Measurements from ENCODE around the gene KDM2B. TPM values are rescaled to one million over a fixed set of nuclear protein-coding genes. Genes with fewer than 3 reads are reported as not detected.

KDM2B gene
- total RNA-seq, 1 donor from 2014 or later = 21.3 TPM

DNA sequence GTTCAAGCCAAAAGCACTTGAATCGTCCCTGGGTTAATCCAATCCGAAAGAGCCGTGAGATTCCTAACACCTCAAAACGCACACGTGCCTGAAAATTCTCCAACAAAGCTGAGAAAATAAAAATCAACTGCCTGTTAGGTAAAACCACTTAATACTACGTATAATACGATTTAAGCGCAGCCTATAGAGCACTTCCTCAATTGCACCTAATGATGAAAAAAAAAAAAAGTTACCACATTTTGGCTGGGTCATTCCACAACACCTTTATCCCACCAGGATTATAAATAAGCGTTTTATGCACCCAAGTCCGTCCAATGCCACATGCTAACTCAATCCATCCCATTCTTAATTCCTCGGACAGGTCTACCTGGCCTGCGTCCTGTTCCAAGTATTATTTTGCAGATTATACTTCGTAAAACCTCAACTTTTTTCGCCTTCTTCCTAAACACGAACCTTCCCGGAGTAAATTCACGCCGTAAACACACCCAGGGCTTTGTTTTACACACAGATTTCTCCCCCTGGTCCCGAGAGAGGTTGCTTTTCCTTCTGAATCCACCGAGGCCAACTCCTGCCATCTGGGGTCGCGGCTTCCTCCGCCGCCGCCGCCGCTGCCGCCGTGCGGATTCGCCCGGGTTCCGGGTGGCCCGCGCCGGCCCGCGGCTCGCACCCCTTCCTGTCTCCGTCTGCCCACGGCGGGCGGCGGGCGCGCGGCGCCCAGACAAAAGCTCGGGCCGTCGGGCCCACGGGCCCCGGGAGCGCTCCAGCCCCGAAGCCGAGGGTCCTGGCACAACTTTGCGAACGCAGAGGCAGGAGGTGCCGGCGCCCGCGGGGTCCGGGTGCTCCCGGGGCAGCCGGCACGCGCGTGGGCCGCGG lies 114.7 kb downstream of the KDM2B start:
- peaks cover 18% of the 10 kb centered on the region for H3K4me1 Mint-ChIP-seq (ENCODE audit: low read depth)

DNA sequence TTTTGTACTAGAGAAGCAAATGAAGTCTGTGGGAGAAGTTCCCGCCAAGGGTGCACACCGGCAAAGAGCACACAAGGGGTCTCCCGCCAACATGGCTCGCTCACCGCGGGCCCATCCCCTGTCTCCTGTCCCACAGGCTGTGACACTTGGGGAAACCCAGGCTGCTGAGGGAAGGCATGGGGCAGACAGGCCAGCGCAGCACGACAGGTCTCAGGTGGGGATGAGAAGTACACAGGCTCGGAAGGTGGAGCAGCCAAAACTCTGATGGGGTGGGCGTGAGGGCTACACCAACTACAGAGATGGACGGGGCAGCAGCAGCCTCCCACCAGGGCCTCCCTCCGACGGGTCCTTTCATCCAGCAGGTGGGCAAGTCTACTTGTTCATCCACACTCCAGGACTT lies 116.5 kb downstream of the KDM2B start:
- no peak for TF ChIP-seq CTCF (IDR thresholded peaks at IDR 0.05)
- Mint-ChIP-seq H3K4me3 (ENCODE audit: unreplicated experiment) (no peak overlapping the region), H3K27me3 (ENCODE audit: low read depth) (no peaks in the 10 kb centered on the region), H3K9me3 (ENCODE audit: low read depth) (no peaks in the 10 kb centered on the region), H3K27ac (ENCODE audit: unreplicated experiment) (no peak overlapping the region), H3K4me1 (ENCODE audit: low read depth) (peaks cover 18% of the 10 kb centered on the region), H3K36me3 (ENCODE audit: low read depth) (peaks cover 2% of the 10 kb centered on the region)
- DNase-seq (ENCODE audit: low spot score) = no peak

More for the DNA sequence above, 114.7 kb downstream of the KDM2B start:
- Mint-ChIP-seq H3K4me3 (ENCODE audit: unreplicated experiment) (peak overlapping the region; percentile 85), H3K27me3 (ENCODE audit: low read depth) (no peaks in the 10 kb centered on the region), H3K36me3 (ENCODE audit: low read depth) (peaks cover 2% of the 10 kb centered on the region), H3K9me3 (ENCODE audit: low read depth) (no peaks in the 10 kb centered on the region), H3K27ac (ENCODE audit: unreplicated experiment) (peak overlapping the region; percentile 79)
- no peak for DNase-seq (ENCODE audit: low spot score)
- peak; percentile 17 for TF ChIP-seq CTCF (IDR thresholded peaks at IDR 0.05)

DNA sequence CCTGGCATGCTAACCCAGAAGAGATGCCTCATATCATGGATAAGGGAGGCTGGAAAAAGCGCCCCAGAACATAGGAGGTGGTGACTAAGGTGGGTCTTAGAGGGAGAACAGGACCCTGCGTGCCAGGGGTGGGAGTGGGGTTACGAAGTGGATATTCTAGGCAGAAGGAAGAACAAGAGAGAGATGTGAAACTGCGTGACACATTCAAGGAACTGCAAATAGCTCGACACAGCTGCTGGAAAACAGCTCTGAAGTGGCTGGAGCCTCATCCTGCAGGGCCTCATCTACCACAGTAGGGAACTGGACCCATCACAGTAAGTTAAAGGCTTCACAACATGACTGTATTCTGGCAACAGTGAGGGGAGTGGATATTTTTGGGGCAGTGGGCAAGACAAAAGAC lies 119.8 kb downstream of the KDM2B start:
- Mint-ChIP-seq H3K4me1 (ENCODE audit: low read depth) (peaks cover 15% of the 10 kb centered on the region), H3K27me3 (ENCODE audit: low read depth) (no peaks in the 10 kb centered on the region), H3K4me3 (ENCODE audit: unreplicated experiment) (no peak overlapping the region), H3K9me3 (ENCODE audit: low read depth) (no peaks in the 10 kb centered on the region), H3K36me3 (ENCODE audit: low read depth) (peaks cover 2% of the 10 kb centered on the region), H3K27ac (ENCODE audit: unreplicated experiment) (no peak overlapping the region)
- no peak for TF ChIP-seq CTCF (IDR thresholded peaks at IDR 0.05)
- DNase-seq (ENCODE audit: low spot score) = peak; percentile 32

DNA sequence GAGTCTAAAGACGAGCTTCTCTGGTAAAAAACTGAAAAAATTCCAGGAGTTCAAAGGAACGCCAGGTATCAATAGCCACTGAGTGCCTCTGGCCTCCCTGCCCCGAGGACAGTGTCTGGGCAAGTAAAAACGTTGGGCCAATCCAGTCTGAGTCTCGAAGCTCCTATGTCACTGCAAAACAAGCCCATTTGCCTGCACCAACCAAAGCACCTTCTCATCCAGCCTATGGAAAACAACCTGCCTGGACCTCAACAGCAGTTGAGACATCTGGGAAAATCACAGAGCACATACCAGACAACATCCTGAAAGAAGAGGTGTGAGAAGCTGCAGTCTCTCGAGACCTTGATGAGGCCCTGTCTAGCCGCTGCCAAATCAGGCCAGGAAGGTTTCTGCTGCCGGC lies 124.3 kb downstream of the KDM2B start:
- peak; percentile 48 for DNase-seq (ENCODE audit: low spot score)
- Mint-ChIP-seq H3K27me3 (ENCODE audit: low read depth) (no peaks in the 10 kb centered on the region), H3K4me3 (ENCODE audit: unreplicated experiment) (no peak overlapping the region), H3K27ac (ENCODE audit: unreplicated experiment) (no peak overlapping the region), H3K36me3 (ENCODE audit: low read depth) (no peaks in the 10 kb centered on the region), H3K4me1 (ENCODE audit: low read depth) (peaks cover 7% of the 10 kb centered on the region), H3K9me3 (ENCODE audit: low read depth) (no peaks in the 10 kb centered on the region)
- TF ChIP-seq CTCF (IDR thresholded peaks at IDR 0.05) = no peak

DNA sequence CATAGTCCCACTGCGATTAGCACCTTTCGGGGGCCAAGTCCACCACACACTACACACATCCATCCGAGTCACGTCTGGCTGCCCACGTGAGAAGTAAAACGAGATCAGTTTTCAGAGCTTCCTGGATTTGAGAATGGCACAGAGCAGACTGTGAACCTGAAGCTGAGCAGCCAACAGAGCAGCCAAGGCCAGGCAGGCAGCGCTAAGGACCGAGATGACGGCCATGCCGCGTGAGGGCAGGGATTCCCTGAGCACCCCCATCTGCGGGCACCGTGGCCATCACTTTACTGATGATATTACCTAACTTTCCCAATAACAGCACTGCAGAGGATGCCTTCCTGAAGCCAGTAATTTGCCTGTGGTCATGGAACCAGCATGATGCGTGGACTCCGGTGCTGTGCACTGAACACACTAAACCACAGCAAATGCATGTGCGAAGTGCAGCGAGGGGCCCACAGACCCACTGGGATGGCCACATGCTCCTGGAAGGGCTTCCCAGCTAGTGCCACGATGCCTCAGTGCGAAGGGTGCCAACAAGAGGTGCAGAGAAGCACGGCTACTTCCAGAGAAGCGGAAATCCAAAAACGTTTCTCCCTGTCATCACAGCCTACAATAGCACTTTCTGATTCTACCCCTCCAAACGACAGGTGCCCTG lies 124.9 kb downstream of the KDM2B start:
- H3K9me3 Mint-ChIP-seq (ENCODE audit: low read depth) = no peaks in the 10 kb centered on the region
- DNase-seq (ENCODE audit: low spot score) = peak; percentile 69
- peaks cover 7% of the 10 kb centered on the region for H3K4me1 Mint-ChIP-seq (ENCODE audit: low read depth)
- no peak for TF ChIP-seq CTCF (IDR thresholded peaks at IDR 0.05)
- H3K4me3 Mint-ChIP-seq (ENCODE audit: unreplicated experiment) = no peak overlapping the region
- no peaks in the 10 kb centered on the region for H3K27me3 Mint-ChIP-seq (ENCODE audit: low read depth)
- no peaks in the 10 kb centered on the region for H3K36me3 Mint-ChIP-seq (ENCODE audit: low read depth)
- H3K27ac Mint-ChIP-seq (ENCODE audit: unreplicated experiment) = no peak overlapping the region

All from chondrocyte (in vitro differentiated cells).